AG20443 (cell line): ENCODE data around the gene EYS.

ENCODE experiments used
- DNase-seq: peaks from one replicate; pipeline ENCODE4 v3.0.0; 2012; ENCODE audit warnings: low spot score, mixed read lengths

The EYS gene

GRCh38 chr6:65707126-65707826 lies at the start of gene EYS:
EYS (minus strand) TSS chr6:65707226; CDS start chr6:65495410, 211,816 bp downstream.
- DNase-seq: no peak

GRCh38 chr6:65746302-65746701 lies 39.3 kb upstream of the EYS start:
- no peak for DNase-seq

GRCh38 chr6:65745614-65746013 lies 38.6 kb upstream of the EYS start:
- peak; percentile 10 for DNase-seq

DNA sequence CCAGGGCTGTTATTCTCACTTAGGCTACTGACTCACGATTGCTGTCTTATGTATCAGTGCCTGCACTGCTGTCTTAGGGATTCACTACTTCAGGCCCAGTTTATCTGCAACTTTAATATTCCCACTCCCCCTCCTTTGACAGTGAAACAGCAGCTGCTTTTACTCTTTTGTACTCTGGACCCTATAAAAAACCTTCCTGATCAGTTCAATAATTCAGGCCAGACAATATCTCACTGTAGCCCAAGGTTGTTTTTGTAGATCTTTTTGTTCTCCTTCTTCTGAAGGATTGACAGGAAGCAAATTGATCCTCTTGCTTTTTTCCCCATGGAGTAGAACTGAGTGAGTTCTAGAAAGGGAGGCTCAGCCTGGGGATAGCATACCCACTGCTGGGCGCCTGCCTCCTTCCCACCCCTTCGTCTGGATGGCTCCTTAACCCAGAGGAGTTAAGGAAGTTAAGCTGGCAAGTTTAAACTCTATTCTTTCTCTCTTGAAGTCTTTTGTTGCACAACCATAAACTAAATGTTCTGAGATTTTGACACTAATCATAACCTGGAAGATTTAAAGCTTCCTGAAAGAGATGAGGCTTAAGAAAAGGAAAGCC lies 22.0 kb upstream of the EYS start:
- DNase-seq: no peak

DNA sequence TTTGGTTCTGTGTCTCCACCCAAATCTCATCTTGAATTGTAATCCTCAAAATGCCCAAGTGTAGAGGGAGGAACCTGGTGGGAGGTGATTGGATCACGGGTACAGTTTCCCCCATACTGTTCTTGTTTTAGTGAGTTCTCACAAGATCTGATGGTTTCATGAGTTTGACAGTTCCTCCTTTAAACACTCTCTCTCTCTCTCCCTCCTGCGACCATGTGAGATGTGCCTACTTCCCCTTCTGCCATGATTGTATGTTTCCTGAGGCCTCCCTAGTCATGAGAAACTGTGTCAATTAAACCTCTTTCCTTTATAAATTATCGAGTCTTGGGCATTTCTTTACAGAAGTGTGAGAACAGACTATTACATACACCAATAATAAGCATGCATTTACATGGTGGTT lies 12.1 kb upstream of the EYS start:
- no peak for DNase-seq

GRCh38 chr6:65711531-65711930 lies 4.5 kb upstream of the EYS start:
- DNase-seq: no peak

DNA sequence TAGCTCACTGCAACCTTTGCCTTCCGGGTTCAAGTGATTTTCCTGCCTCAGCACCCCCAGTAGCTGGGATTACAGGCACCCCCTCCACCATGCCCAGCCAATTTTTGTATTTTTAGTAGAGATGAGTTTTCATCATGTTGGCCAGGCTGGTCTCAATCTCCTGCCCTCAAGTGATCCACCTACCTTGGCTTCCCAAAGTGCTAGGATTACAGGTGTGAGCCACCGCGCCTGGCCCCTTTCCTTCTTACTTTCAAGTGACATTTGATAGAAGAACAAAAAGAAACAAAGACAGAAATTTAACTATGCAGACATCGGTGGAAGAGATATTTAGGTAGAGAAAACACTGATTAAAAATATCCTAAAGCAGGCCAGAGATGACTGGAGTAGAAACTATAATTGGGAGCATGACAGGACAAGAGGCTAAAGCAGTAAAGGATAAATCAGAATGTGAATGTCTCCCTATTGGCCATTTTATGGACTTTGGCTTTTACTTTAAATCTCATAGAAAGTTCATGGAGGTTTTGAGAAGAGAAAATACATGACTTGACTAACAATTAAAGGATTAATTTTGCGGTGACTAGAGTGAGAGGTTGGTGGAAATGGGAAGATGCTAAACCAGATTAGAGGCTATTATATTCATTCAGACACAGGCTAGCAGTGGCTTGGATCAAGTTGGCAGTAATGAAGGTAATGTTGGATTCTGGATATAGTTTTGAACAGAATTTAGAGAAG lies 2.2 kb upstream of the EYS start:
- DNase-seq: no peak

DNA sequence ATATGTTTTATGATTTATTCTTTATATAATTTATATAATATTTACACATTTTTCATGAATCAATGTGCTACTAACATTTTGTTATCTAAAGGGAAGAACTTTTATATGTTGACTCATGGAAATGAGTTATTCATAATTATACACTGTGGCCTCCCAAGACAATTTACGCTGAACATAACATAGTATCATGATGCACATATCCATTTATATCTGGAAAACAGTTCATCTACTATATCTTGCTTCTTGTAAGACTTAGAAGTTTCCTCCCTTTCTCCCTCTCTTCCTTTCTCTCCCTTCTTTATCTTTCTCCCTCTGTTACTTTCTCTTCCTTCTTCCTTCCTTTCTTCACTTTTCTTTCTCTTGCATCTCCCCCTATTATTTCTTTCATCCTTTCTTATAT lies 1.1 kb upstream of the EYS start:
- no peak for DNase-seq

DNA sequence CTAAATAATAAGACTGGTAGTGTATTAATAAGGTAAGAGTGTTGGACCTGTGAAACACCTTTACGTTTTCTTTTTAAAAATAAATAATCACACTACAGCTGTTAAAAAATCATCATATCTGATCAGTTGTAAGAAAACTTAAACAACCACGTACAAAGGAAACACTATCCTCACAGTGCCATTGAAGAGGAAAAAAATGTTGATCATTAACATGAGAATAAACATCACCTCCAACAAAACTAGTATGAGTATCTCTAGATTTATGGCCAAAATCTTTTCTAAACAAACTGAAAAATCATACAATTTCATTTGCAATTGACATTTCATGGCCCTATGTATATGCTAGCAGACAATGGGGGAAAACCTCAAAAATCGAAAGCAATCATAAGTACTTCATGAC lies 590 bp downstream of the EYS start:
- no peak for DNase-seq

DNA sequence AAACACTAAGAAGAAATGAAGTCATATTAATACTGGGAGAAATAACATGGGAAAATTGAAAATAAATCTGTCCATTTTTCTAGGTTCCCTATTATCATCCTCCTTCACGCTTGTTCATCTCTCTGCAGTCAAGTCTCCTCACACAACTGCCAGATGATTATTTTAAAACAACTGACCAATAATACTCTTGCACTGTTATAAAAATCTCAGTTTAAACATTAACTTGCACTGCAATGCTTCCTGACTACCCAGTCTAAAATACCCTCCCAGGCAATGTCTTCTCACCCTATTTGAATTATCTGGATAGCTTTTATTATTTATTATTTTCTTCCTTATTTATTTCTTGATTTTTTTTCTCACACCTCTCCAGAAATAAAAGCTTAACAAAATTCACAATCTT lies 5.7 kb downstream of the EYS start:
- DNase-seq: no peak

DNA sequence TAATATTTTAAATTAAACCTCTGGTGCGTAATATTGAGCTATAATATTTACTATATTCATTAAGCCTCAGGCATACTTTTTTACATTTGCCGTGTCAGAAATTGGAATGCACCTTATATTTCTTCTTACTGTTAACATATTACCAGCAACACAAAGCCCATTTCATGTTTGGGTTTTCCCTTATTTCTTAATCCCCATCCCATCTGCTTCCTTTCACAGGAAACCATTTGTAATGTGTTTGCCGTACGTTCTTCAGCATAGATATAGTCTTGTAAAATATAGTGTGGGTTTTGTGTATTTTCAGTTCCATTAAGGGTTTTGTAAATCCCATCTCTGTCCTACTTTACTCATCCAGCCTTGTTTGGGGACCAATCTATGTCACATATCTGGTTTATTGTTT lies 6.5 kb downstream of the EYS start:
- no peak for DNase-seq

DNA sequence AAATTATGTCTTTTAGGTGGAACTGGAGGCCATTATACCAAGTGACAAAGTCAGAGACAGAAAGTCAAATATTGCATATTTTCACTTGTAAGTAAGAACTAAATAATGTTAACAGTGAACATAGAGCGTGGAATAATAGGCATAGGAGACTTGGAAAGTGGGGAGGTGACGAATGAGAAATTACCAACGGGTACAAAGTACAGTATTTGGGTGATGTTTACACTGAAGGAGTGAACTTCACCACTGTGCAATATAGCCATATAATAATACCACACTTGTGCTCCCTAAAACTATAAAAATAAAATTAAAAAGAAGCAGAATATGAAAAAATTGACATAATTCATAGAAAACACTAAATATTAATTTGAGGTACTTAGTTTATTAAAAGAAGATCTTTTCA lies 14.9 kb downstream of the EYS start:
- no peak for DNase-seq

GRCh38 chr6:65680232-65680631 lies 26.8 kb downstream of the EYS start:
- DNase-seq: no peak

GRCh38 chr6:65671922-65672321 lies 35.1 kb downstream of the EYS start:
- no peak for DNase-seq

DNA sequence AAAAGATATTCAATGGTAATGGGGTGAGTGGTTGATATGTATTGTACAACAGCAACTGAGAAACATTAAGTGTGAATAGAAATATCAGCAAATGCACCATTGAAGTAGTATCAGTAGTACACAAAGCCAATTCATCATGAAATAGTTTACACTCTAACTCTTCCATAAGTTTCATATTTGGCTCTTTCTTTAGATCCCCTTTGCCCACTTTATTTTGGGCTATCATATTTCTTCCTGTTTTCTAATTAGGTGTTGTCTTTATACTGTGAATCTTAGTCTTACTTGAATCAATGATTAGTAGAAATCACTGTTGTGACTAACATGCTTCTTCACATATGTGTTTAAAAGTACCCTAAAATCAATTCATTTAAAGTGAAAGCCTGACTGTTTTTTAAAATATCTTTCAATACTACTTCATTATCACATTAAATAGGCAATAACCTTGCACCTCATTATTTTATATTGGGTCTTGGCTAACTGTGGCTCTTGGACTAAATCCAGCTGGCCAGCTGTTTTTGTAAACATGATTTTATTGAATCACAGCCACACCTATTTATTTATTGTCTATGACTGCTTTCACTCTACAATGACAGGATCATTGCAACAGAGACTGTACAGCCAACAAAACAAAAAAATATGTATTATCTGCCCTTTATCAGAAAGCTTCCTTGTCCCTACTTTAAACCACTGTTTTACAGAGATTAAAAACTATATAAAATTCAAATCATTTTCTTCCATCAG lies 38.9 kb downstream of the EYS start:
- DNase-seq: no peak

- no peak for DNase-seq
These were observed 56.9 kb downstream of the EYS start for GRCh38 chr6:65650086-65650485.

DNA sequence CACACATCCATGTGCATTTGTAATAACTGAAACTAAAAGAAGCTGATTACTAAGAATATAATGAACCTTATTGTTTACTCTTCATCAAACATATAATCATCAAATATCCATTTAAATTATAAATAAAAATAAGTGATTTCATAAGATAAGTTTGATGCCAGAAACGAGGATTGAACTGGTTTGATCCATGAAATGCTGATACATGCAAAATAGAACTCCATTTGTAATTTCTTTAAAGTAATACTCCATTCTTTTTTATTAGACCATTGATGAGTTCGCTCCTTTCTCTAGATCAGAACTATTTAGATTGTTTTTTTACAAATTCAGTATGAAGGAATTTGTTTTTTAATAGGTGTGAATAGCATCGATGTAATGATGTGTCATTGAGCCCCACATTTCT lies 57.6 kb downstream of the EYS start:
- no peak for DNase-seq

DNA sequence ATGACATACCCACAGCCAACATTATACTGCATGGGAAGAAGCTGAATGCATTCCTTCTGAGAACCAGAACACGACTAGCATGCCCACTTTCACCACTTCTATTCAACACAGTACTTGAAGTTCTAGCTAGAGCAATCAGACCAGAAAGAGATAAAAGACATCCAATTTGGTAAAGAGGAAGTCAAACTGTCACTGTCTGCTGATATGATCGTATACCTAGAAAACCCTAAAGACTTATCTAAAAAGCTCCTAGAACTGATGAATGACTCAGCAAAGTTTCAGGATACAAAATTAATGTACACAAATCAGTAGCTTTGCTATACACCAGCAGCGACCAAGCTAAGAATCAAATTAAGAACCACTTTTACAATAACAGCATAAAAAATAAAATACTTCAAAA lies 60.5 kb downstream of the EYS start:
- no peak for DNase-seq

GRCh38 chr6:65642776-65643175 lies 64.2 kb downstream of the EYS start:
- DNase-seq: no peak

DNA sequence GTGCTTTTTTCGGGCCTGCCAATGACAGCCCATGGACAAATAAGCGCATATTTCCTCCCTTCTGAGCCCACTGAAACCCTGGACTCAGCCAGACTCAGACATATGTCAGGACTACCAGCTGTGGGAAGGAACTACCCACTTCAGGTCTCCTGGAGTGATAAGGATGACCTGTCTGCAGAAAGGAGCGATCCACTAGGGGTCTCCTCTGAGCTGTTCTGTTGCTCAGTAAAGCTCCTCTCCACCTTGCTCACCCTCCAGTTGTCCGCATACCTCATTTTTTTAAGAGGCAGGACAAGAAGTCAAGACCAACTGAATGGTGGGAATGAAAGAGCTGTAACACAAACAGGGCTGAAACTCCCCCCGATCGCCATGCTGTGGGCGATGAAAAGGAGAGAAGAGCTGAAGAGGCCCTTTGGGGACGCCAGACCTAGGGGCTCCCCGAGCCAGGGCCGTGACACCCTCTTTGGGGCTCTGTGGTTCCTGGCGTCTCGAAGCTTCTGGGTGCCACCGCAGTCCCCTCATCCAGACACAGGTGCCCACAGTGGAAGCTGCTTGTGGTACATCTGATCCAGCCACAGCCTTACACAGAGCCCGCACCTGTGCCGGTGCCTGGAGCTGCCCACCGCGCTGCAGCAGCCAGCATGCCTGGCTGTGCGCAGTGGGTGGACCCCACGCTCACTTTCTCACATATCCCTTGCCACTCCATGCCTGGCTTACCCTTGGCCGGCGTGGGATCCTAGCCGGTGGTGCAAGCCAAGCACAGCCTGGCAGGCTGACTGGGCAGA lies 68.8 kb downstream of the EYS start:
- DNase-seq: no peak

DNA sequence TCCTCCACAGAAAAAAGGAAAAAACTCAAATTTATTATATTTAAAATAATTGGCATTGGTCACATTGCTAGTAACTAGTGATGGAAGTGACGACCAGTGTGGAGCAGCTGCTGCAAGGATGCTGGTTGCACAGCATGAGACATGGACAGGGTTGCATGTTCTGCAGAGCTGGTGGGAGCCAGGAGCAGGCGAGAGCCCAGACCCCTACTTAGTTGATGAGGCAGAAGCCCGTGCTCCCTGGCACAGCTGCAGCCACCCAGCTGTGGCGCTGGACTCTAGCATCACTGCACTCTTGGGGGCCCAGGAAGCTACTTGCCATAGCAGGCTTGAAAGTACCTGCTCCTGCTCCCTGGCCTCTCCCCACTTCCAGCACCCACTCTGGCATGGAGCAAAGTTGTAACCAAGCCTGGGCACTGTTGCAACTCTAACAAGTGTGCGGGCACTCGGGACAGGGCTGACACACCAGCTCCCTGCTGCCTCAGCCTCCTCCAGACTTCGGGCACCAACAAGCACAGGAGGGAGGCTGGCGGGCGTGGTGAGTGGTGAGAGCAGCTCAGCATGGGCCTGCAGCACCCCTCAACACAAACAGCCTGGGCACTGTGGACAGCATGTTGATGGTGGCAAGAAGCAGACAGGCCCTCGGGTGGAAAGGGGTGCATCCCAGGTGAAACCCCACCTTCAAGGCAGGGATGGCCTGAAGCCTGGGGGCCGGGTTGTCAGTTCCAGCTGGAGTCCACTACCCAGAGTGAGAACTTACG lies 69.6 kb downstream of the EYS start:
- DNase-seq: no peak
